Activated CD4-positive, alpha-beta T cell treated with anti-CD3 and anti-CD28 coated beads for 36 hours (primary cell): Measurements from ENCODE around the gene PGM5. TPM values are rescaled to one million over a fixed set of nuclear protein-coding genes. Genes with fewer than 3 reads are reported as not detected.

Experiments
- ATAC-seq: fragments of 200-7000 bp; cut with Tn5 transposase; one replicate; pipeline ENCODE4 v1.10.0; 2021; ENCODE audit warnings: mild to moderate bottlenecking, moderate library complexity
- CTCF ChIA-PET: fragments of 350-600 bp; sonication (Branson Sonifier 250); formaldehyde crosslinking; loops from one replicate; lab custom pipeline; 2021; ENCODE audit warnings: antibody characterized with exemption; lab: Charles Lee
- POLR2A ChIA-PET: fragments of 350-600 bp; sonication (Branson Sonifier 250); formaldehyde crosslinking; loops from one replicate; lab custom pipeline; 2021; ENCODE audit warnings: antibody characterized with exemption, inconsistent platforms; lab: Charles Lee
- DNase-seq: peaks from one replicate; pipeline ENCODE4 v3.0.0-alpha.2; 2020
- H3K27ac Mint-ChIP-seq: one replicate; pipeline ENCODE4 v1.8.0; 2021; ENCODE audit warnings: mixed read lengths
- H3K27me3 Mint-ChIP-seq: one replicate; pipeline ENCODE4 v1.8.0; 2021; ENCODE audit warnings: mixed read lengths
- H3K36me3 Mint-ChIP-seq: one replicate; pipeline ENCODE4 v1.8.0; 2021; ENCODE audit warnings: low read depth, mixed read lengths
- H3K4me1 Mint-ChIP-seq: one replicate; pipeline ENCODE4 v1.8.0; 2021; ENCODE audit warnings: mixed read lengths
- H3K4me3 Mint-ChIP-seq: one replicate; pipeline ENCODE4 v1.8.0; 2021; ENCODE audit warnings: mild to moderate bottlenecking, moderate library complexity, mixed read lengths
- H3K9me3 Mint-ChIP-seq: one replicate; pipeline ENCODE4 v1.8.0; 2021; ENCODE audit warnings: low read depth, mixed read lengths
- intact Hi-C, 2 experiments: fragments of 100-400 bp; cut with DNase I in 1 of 2; cut with micrococcal nuclease in 1 of 2; formaldehyde crosslinking; loops; one replicate each; pipeline versions ENCODE4 v1.14.2 to v1.15.1; 2022 to 2024; cut with DNase I, micrococcal nuclease
- total RNA-seq, 2 experiments: library from RNA; stranded (reverse); gene quantifications; one replicate each; pipeline ENCODE4 v1.2.3, GENCODE V29; 2021

Gene PGM5
- total RNA-seq, 2 experiments from 2014 or later = not detected

- Mint-ChIP-seq H3K9me3 (no peaks in the 10 kb centered on the region), H3K27ac (no peak overlapping the region), H3K4me1 (no peaks in the 10 kb centered on the region), H3K36me3 (no peaks in the 10 kb centered on the region), H3K27me3 (peaks cover 4% of the 10 kb centered on the region), H3K4me3 (no peak overlapping the region)
- ATAC-seq (no peak), DNase-seq (no peak)
- CTCF ChIA-PET = no interaction called here
- intact Hi-C loops = no loop called here
- POLR2A ChIA-PET = no interaction called here
Observed at GRCh38 chr9:68454579-68455334, 98.3 kb downstream of the PGM5 start.

- ChIA-PET POLR2A (no interaction called here), CTCF (no interaction called here)
- DNase-seq = no peak
- intact Hi-C loops = no loop called here
- Mint-ChIP-seq H3K27ac (no peak overlapping the region), H3K4me1 (no peaks in the 10 kb centered on the region), H3K36me3 (no peaks in the 10 kb centered on the region), H3K4me3 (no peak overlapping the region), H3K9me3 (no peaks in the 10 kb centered on the region), H3K27me3 (peaks cover 4% of the 10 kb centered on the region)
- ATAC-seq = no peak
Observed at GRCh38 chr9:68455451-68455850, 99.0 kb downstream of the PGM5 start.

- intact Hi-C loops = no loop called here
- Mint-ChIP-seq H3K36me3 (no peaks in the 10 kb centered on the region), H3K9me3 (no peaks in the 10 kb centered on the region), H3K27ac (no peak overlapping the region), H3K27me3 (peaks cover 9% of the 10 kb centered on the region), H3K4me1 (no peaks in the 10 kb centered on the region), H3K4me3 (no peak overlapping the region)
- DNase-seq = no peak
- CTCF ChIA-PET = interaction anchor here (1.1 kb wide), 1 partner anchor 17 kb away, joined by 3 read pairs; no protein-coding TSS in a partner anchor
- no peak for ATAC-seq
- POLR2A ChIA-PET = no interaction called here
Observed at GRCh38 chr9:68457803-68458202, 101.4 kb downstream of the PGM5 start.

GRCh38 chr9:68458918-68459317, 102.5 kb downstream of the PGM5 start:
- intact Hi-C loops = no loop called here

GRCh38 chr9:68462105-68462775, 105.8 kb downstream of the PGM5 start:
- ATAC-seq (no peak), DNase-seq (no peak)
- CTCF ChIA-PET = no interaction called here
- Mint-ChIP-seq H3K27ac (no peak overlapping the region), H3K4me3 (no peak overlapping the region), H3K36me3 (no peaks in the 10 kb centered on the region), H3K9me3 (no peaks in the 10 kb centered on the region), H3K4me1 (no peaks in the 10 kb centered on the region), H3K27me3 (peaks cover 9% of the 10 kb centered on the region)
- POLR2A ChIA-PET = no interaction called here
- intact Hi-C loops = no loop called here

More at GRCh38 chr9:68458918-68459317, 102.5 kb downstream of the PGM5 start:
- no peaks in the 10 kb centered on the region for H3K36me3 Mint-ChIP-seq
- DNase-seq = no peak
- ChIA-PET CTCF (no interaction called here), POLR2A (no interaction called here)
- H3K4me3 Mint-ChIP-seq = no peak overlapping the region
- no peaks in the 10 kb centered on the region for H3K4me1 Mint-ChIP-seq
- ATAC-seq = no peak
- H3K9me3 Mint-ChIP-seq = no peaks in the 10 kb centered on the region
- no peak overlapping the region for H3K27ac Mint-ChIP-seq
- peaks cover 9% of the 10 kb centered on the region for H3K27me3 Mint-ChIP-seq

- H3K36me3 Mint-ChIP-seq = no peaks in the 10 kb centered on the region
- no peak for DNase-seq
- peaks cover 7% of the 10 kb centered on the region for H3K27me3 Mint-ChIP-seq
- ChIA-PET POLR2A (no interaction called here), CTCF (no interaction called here)
- ATAC-seq = no peak
- H3K4me1 Mint-ChIP-seq = no peaks in the 10 kb centered on the region
- intact Hi-C loops = no loop called here
- no peaks in the 10 kb centered on the region for H3K9me3 Mint-ChIP-seq
- H3K4me3 Mint-ChIP-seq = no peak overlapping the region
- no peak overlapping the region for H3K27ac Mint-ChIP-seq
Observed at GRCh38 chr9:68470067-68470466, 113.7 kb downstream of the PGM5 start.

GRCh38 chr9:68470634-68471033, 114.2 kb downstream of the PGM5 start:
- no peak overlapping the region for H3K27ac Mint-ChIP-seq
- peaks cover 7% of the 10 kb centered on the region for H3K27me3 Mint-ChIP-seq
- intact Hi-C loops = no loop called here
- no peaks in the 10 kb centered on the region for H3K36me3 Mint-ChIP-seq
- H3K4me3 Mint-ChIP-seq = no peak overlapping the region
- POLR2A ChIA-PET = no interaction called here
- H3K9me3 Mint-ChIP-seq = no peaks in the 10 kb centered on the region
- DNase-seq (no peak), ATAC-seq (no peak)
- CTCF ChIA-PET = no interaction called here
- no peaks in the 10 kb centered on the region for H3K4me1 Mint-ChIP-seq

GRCh38 chr9:68472119-68472518, 115.7 kb downstream of the PGM5 start:
- Mint-ChIP-seq H3K4me3 (no peak overlapping the region), H3K27me3 (peaks cover 9% of the 10 kb centered on the region), H3K4me1 (no peaks in the 10 kb centered on the region), H3K36me3 (no peaks in the 10 kb centered on the region), H3K27ac (no peak overlapping the region), H3K9me3 (no peaks in the 10 kb centered on the region)
- DNase-seq (no peak), ATAC-seq (no peak)
- intact Hi-C loops = no loop called here
- CTCF ChIA-PET = no interaction called here
- POLR2A ChIA-PET = no interaction called here

GRCh38 chr9:68473790-68474189, 117.4 kb downstream of the PGM5 start:
- no peaks in the 10 kb centered on the region for H3K9me3 Mint-ChIP-seq
- CTCF ChIA-PET = interaction anchor here (0.6 to 1.6 kb wide), 2 partner anchors 10 to 16 kb away, joined by 3 read pairs; no protein-coding TSS in a partner anchor
- DNase-seq (no peak), ATAC-seq (no peak)
- H3K27ac Mint-ChIP-seq = no peak overlapping the region
- H3K36me3 Mint-ChIP-seq = no peaks in the 10 kb centered on the region
- POLR2A ChIA-PET = no interaction called here
- peaks cover 11% of the 10 kb centered on the region for H3K27me3 Mint-ChIP-seq
- H3K4me3 Mint-ChIP-seq = no peak overlapping the region
- no peaks in the 10 kb centered on the region for H3K4me1 Mint-ChIP-seq
- intact Hi-C loops = no loop called here

GRCh38 chr9:68476422-68476821, 120.0 kb downstream of the PGM5 start:
- POLR2A ChIA-PET = no interaction called here
- H3K27ac Mint-ChIP-seq = no peak overlapping the region
- no peaks in the 10 kb centered on the region for H3K9me3 Mint-ChIP-seq
- H3K36me3 Mint-ChIP-seq = no peaks in the 10 kb centered on the region
- intact Hi-C loops = no loop called here
- ATAC-seq = no peak
- no peak overlapping the region for H3K4me3 Mint-ChIP-seq
- CTCF ChIA-PET = interaction anchor here (1.1 kb wide), 1 partner anchor 39 kb away, joined by 3 read pairs; no protein-coding TSS in a partner anchor
- H3K27me3 Mint-ChIP-seq = peaks cover 12% of the 10 kb centered on the region
- DNase-seq = no peak
- H3K4me1 Mint-ChIP-seq = no peaks in the 10 kb centered on the region

- intact Hi-C loops = no loop called here
Observed at GRCh38 chr9:68476847-68477246, 120.4 kb downstream of the PGM5 start.

GRCh38 chr9:68480807-68481206, 124.4 kb downstream of the PGM5 start:
- CTCF ChIA-PET = no interaction called here
- H3K4me3 Mint-ChIP-seq = no peak overlapping the region
- POLR2A ChIA-PET = interaction anchor here (0.7 kb wide), 1 partner anchor 733 kb away, joined by 3 read pairs; no protein-coding TSS in a partner anchor
- no peaks in the 10 kb centered on the region for H3K36me3 Mint-ChIP-seq
- peaks cover 3% of the 10 kb centered on the region for H3K9me3 Mint-ChIP-seq
- no peak for DNase-seq
- H3K27ac Mint-ChIP-seq = no peak overlapping the region
- H3K4me1 Mint-ChIP-seq = no peaks in the 10 kb centered on the region
- intact Hi-C loops = no loop called here
- no peak for ATAC-seq
- H3K27me3 Mint-ChIP-seq = peaks cover 17% of the 10 kb centered on the region

More at GRCh38 chr9:68476847-68477246, 120.4 kb downstream of the PGM5 start:
- peaks cover 11% of the 10 kb centered on the region for H3K27me3 Mint-ChIP-seq
- no peaks in the 10 kb centered on the region for H3K4me1 Mint-ChIP-seq
- POLR2A ChIA-PET = no interaction called here
- no peaks in the 10 kb centered on the region for H3K9me3 Mint-ChIP-seq
- H3K27ac Mint-ChIP-seq = no peak overlapping the region
- CTCF ChIA-PET = interaction anchor here (1.1 kb wide), 1 partner anchor 39 kb away, joined by 3 read pairs; no protein-coding TSS in a partner anchor
- no peak overlapping the region for H3K4me3 Mint-ChIP-seq
- no peaks in the 10 kb centered on the region for H3K36me3 Mint-ChIP-seq
- ATAC-seq = no peak
- DNase-seq = no peak
